GM12864 (cell line): ENCODE results near the gene FCHSD2.
A peak's percentile ranks its signal among the peaks of the same experiment; 100 is the strongest.

Experiments
- DNase-seq: peaks from one replicate; pipeline ENCODE4 v3.0.0-alpha.2; 2011; ENCODE audit warnings: low read depth
- H3K4me3 ChIP-seq: 2 replicates; pipeline ENCODE4 v1.5.1; 2011; ENCODE audit warnings: mild to moderate bottlenecking, low read depth, low read length, control low read depth
- TF ChIP-seq, protein P1 (sequence below): IDR thresholded peaks from 2 replicates; pipeline ENCODE4 v1.5.1; 2011; ENCODE audit warnings: low read depth, mild to moderate bottlenecking, moderate library complexity, low read length, control low read depth, inconsistent platforms; ENCODE audit errors: missing control alignments

Gene FCHSD2

DNA sequence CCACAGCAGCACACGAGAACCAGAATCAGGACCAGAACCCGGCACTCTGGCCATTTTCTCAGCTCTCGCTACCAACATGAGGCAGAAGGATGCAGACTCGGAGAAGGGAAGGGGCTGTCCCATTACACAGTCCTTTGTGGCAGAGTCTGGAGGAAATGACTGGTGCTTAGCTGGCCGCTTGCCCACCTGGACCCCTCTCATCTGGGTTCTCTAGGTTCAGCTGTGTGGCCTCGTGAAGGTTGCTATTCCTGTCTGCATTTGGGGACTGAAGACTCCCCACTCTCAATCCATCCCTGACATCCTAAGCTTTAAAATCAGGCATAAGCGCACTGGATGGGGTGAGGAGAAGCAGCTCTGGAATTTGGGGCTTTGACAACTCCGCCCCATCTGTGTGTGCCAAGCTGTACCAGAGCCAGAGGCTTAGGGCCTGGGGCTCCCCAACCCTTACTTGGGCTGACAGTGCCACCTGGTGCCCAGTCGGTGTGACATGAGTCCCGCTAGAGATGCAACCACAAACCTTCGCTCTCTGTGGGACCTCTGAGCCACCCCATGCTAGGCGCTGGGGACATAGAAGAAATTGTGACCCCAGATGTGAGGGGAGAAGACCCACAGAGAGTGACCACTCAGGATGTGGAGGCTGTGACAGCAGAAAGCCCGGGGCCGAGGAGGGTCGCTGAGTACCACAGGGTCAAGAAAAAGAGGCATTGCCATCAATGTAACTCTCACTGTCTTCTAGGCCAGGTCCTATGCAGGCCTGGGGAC is 35.8 kb upstream of the FCHSD2 start:
- no peak for DNase-seq

DNA sequence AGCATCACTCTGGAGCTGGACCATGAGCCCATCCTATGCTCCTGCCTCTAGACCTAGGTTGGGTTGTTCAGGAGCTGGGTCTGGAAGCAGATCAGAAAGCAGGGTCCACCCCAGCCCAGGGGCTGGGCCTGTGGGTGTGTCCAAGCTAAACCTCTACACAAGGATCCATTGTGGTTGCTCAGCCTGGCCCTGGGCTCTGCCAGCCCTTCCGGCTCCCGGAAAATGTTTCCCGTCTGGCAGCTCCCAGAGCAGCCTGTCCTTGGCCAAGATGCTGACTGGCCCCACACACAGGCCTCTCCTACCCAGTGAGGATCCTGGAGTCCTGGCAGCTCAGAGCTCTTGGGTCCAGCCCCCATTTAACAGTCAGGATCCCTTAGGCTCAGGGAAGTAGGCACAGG is 35.3 kb upstream of the FCHSD2 start:
- H3K4me3 ChIP-seq = no peak overlapping the region

More for the DNA sequence above, 35.8 kb upstream of the FCHSD2 start:
- TF ChIP-seq, protein P1, sequence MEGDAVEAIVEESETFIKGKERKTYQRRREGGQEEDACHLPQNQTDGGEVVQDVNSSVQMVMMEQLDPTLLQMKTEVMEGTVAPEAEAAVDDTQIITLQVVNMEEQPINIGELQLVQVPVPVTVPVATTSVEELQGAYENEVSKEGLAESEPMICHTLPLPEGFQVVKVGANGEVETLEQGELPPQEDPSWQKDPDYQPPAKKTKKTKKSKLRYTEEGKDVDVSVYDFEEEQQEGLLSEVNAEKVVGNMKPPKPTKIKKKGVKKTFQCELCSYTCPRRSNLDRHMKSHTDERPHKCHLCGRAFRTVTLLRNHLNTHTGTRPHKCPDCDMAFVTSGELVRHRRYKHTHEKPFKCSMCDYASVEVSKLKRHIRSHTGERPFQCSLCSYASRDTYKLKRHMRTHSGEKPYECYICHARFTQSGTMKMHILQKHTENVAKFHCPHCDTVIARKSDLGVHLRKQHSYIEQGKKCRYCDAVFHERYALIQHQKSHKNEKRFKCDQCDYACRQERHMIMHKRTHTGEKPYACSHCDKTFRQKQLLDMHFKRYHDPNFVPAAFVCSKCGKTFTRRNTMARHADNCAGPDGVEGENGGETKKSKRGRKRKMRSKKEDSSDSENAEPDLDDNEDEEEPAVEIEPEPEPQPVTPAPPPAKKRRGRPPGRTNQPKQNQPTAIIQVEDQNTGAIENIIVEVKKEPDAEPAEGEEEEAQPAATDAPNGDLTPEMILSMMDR = peak; percentile 79
- no peak overlapping the region for H3K4me3 ChIP-seq

DNA sequence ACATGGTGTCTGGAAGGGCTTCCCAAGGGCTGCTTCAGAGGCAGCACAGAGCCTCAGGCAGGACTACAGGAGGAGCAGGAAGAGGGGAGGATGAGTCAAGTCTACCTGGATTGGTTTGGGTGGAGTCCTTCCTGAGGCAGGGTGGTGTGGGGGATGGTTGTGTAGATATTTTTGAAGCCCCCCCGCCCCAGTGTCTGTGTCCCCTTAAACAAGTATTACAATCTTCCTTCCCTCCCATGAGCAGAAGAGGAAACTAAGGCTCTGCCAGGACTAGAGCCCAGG is 34.7 kb upstream of the FCHSD2 start:
- H3K4me3 ChIP-seq = no peak overlapping the region
- DNase-seq = no peak
- TF ChIP-seq, protein P1 = no peak

More for the DNA sequence above, 35.3 kb upstream of the FCHSD2 start:
- no peak for DNase-seq
- TF ChIP-seq, protein P1 = no peak

DNA sequence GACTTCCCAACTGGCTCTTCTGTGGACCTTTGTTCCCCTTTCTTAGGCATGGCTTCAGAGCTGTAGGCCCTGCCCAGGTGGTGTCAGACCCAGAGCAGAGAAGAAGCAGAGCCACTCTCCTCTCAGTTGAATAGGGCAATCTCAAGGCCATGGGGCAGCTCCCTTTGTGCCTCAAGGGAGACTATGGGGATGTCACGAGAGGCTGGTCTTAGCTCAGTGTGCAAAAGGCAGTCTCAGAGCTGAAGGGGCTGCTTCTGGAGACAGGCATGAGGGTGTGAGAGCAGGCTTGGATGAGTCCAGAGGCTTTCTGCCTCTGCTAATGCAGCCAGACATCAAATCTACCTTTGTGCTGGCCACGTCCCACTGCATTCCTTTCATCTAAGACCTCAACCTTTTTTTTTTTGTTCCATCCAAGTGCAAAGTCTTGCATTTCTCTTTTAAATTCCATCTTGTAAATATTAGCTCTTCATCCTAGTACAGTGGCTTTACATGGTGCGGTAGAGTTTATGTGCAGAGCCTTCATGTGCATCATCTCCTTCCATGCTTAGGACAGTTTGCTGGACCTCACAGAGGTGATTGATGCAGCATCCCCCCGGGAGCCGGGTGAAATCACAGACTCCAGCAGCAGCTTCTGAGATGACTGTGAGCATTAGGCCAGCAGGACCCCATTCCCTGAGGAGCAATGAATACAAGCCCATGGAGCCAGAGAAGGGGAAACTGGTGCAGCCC is 34.2 kb upstream of the FCHSD2 start:
- no peak for DNase-seq
- TF ChIP-seq, protein P1 = no peak
- H3K4me3 ChIP-seq = no peak overlapping the region

DNA sequence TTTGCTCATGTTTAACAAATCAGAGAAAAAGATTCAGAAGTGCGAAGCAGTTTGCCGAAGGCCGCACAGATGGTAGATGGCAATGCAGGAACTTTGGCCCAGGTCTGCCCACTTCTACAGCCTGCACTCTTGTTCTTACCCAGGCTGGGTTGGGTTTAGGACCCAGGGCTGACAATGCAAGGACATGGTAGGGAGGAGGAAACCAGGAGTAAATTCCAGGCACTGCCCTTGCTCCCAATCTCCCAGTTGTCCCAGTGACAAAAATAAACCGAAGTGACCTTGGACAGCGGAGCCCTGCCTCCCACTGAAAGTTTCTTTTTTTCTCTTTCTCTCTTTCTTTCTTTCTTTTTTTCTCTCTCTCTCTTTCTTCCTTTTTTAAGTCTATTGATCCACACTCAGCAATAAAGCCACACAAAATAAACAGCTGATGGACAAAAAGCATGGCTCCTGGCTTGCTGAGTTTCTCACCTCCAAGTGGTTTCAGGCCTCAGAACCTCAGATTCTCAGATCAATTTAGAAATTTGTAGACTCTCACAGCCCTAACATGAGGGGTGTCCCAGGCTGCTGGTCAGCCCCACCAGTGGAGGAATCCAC is 33.5 kb upstream of the FCHSD2 start:
- H3K4me3 ChIP-seq = no peak overlapping the region

DNA sequence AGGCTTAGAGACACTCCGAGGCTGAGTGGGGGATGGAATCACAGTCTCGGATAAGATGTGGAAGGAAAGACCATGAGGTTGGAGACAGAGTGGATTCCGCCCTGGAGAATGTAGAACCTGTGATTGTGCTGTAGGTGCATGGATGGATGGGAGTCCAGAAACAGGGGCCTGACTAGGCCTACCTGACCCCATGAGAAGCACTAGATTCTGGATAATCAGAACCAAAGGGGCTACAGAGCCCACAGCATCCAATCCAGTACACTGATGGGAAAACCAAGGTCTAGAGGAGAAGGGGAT is 32.3 kb upstream of the FCHSD2 start:
- H3K4me3 ChIP-seq = no peak overlapping the region
- TF ChIP-seq, protein P1 = no peak
- DNase-seq = no peak

More for the DNA sequence above, 33.5 kb upstream of the FCHSD2 start:
- DNase-seq = no peak
- TF ChIP-seq, protein P1 = no peak
